ENCODE data around the gene GIT1. TPM values are rescaled to one million over a fixed set of nuclear protein-coding genes. Genes with fewer than 3 reads are reported as not detected.
"Not testable (repeated sequence)": the region's sequence is repeated elsewhere in the genome, so short reads cannot be mapped to it uniquely, and the experiment has no call there.

Gene GIT1
- total RNA-seq, 1 donor from 2014 or later = 63.8 TPM

GRCh38 chr17:29563816-29564215 lies 25.6 kb downstream of the GIT1 start:
- no peak for DNase-seq (ENCODE audit: low read depth)
- no peak for TF ChIP-seq CTCF (IDR thresholded peaks at IDR 0.05; ENCODE audit: insufficient read depth, low read length, poor library complexity, severe bottlenecking)
- peaks cover 2% of the 10 kb centered on the region for H3K36me3 ChIP-seq (ENCODE audit: control insufficient read depth, insufficient read depth, low read length)
- no peaks in the 10 kb centered on the region for H3K27me3 ChIP-seq (ENCODE audit: control insufficient read depth, insufficient read depth, low read length)
- no peak overlapping the region for H3K4me3 ChIP-seq (ENCODE audit: low read depth, low read length)

- no peak overlapping the region for H3K4me3 ChIP-seq (ENCODE audit: low read depth, low read length)
- TF ChIP-seq CTCF (IDR thresholded peaks at IDR 0.05; ENCODE audit: insufficient read depth, low read length, poor library complexity, severe bottlenecking) = no peak
- H3K36me3 ChIP-seq (ENCODE audit: control insufficient read depth, insufficient read depth, low read length) = peaks cover 2% of the 10 kb centered on the region
- H3K27me3 ChIP-seq (ENCODE audit: control insufficient read depth, insufficient read depth, low read length) = no peaks in the 10 kb centered on the region
- DNase-seq (ENCODE audit: low read depth) = no peak
Measured at GRCh38 chr17:29562615-29563014, 26.8 kb downstream of the GIT1 start.

GRCh38 chr17:29561554-29562517 lies 27.6 kb downstream of the GIT1 start:
- no peak overlapping the region for H3K4me3 ChIP-seq (ENCODE audit: low read depth, low read length)
- H3K27me3 ChIP-seq (ENCODE audit: control insufficient read depth, insufficient read depth, low read length) = no peaks in the 10 kb centered on the region
- DNase-seq (ENCODE audit: low read depth) = no peak
- peaks cover 2% of the 10 kb centered on the region for H3K36me3 ChIP-seq (ENCODE audit: control insufficient read depth, insufficient read depth, low read length)
- no peak for TF ChIP-seq CTCF (IDR thresholded peaks at IDR 0.05; ENCODE audit: insufficient read depth, low read length, poor library complexity, severe bottlenecking)

GRCh38 chr17:29560316-29560715 lies 29.1 kb downstream of the GIT1 start:
- no peak for DNase-seq (ENCODE audit: low read depth)
- no peak for TF ChIP-seq CTCF (IDR thresholded peaks at IDR 0.05; ENCODE audit: insufficient read depth, low read length, poor library complexity, severe bottlenecking)
- Histone ChIP-seq H3K36me3 (ENCODE audit: control insufficient read depth, insufficient read depth, low read length) (peaks cover 2% of the 10 kb centered on the region), H3K27me3 (ENCODE audit: control insufficient read depth, insufficient read depth, low read length) (no peaks in the 10 kb centered on the region), H3K4me3 (ENCODE audit: low read depth, low read length) (no peak overlapping the region)

GRCh38 chr17:29559640-29560039 lies 29.8 kb downstream of the GIT1 start:
- peaks cover 2% of the 10 kb centered on the region for H3K36me3 ChIP-seq (ENCODE audit: control insufficient read depth, insufficient read depth, low read length)
- H3K4me3 ChIP-seq (ENCODE audit: low read depth, low read length) = no peak overlapping the region
- no peak for DNase-seq (ENCODE audit: low read depth)
- H3K27me3 ChIP-seq (ENCODE audit: control insufficient read depth, insufficient read depth, low read length) = no peaks in the 10 kb centered on the region
- no peak for TF ChIP-seq CTCF (IDR thresholded peaks at IDR 0.05; ENCODE audit: insufficient read depth, low read length, poor library complexity, severe bottlenecking)

- not testable (repeated sequence) for H3K36me3 ChIP-seq (ENCODE audit: control insufficient read depth, insufficient read depth, low read length); H3K27me3 ChIP-seq (ENCODE audit: control insufficient read depth, insufficient read depth, low read length); DNase-seq (ENCODE audit: low read depth); H3K4me3 ChIP-seq (ENCODE audit: low read depth, low read length)
Measured at GRCh38 chr17:29558139-29558538, 31.3 kb downstream of the GIT1 start.

All from kidney epithelial cell (primary cell).